Karpas-422 (cell line): ENCODE results near the gene KMT5C. TPM values are rescaled to one million over a fixed set of nuclear protein-coding genes. Genes with fewer than 3 reads are reported as not detected.

Experiments
- DNase-seq: peaks from one replicate; pipeline ENCODE4 v3.0.0-alpha.2; 2015
- H2AFZ ChIP-seq: fragments of 200-600 bp; sonication (generic); 2 replicates; pipeline ENCODE4 v1.6.1; 2014; ENCODE audit warnings: antibody characterized with exemption, low read length, mixed read lengths
- H3K27ac ChIP-seq: fragments of 200-600 bp; sonication (generic); 2 replicates; pipeline ENCODE4 v1.5.1; 2014; ENCODE audit warnings: mild to moderate bottlenecking, low read length, moderate library complexity
- H3K27me3 ChIP-seq: fragments of 200-600 bp; sonication (generic); 2 replicates; pipeline ENCODE4 v1.6.1; 2014; ENCODE audit warnings: low read length, mixed read lengths
- H3K36me3 ChIP-seq: fragments of 200-600 bp; sonication (generic); 2 replicates; pipeline ENCODE4 v1.6.1; 2014; ENCODE audit warnings: low read length, mixed read lengths; ENCODE audit not compliant: insufficient read depth
- H3K4me1 ChIP-seq: fragments of 200-600 bp; sonication (generic); 2 replicates; pipeline ENCODE4 v1.6.1; 2014; ENCODE audit warnings: mild to moderate bottlenecking, low read length, mixed read lengths
- H3K4me2 ChIP-seq: fragments of 200-600 bp; sonication (generic); 2 replicates; pipeline ENCODE4 v1.6.1; 2014; ENCODE audit warnings: low read length, low read depth, mild to moderate bottlenecking; ENCODE audit not compliant: poor library complexity, severe bottlenecking
- H3K4me3 ChIP-seq: fragments of 200-600 bp; sonication (generic); 2 replicates; pipeline ENCODE4 v1.5.1; 2014; ENCODE audit warnings: mild to moderate bottlenecking, antibody characterized with exemption, low read length, mixed read lengths
- H3K79me2 ChIP-seq: fragments of 200-600 bp; sonication (generic); 2 replicates; pipeline ENCODE4 v1.6.1; 2014; ENCODE audit warnings: mild to moderate bottlenecking, low read length, mixed read lengths
- H3K9ac ChIP-seq: fragments of 200-600 bp; sonication (generic); 2 replicates; pipeline ENCODE4 v1.6.0; 2014; ENCODE audit warnings: low read length
- H3K9me2 ChIP-seq: fragments of 200-600 bp; sonication (generic), shearing (Covaris generic); replicated peaks from 2 replicates; pipeline ENCODE4 v1.6.0; 2014; ENCODE audit warnings: mild to moderate bottlenecking, low read length, moderate library complexity; ENCODE audit not compliant: insufficient read depth
- H3K9me3 ChIP-seq: fragments of 300-700, 200-600 bp; sonication (generic); 2 replicates; pipeline ENCODE4 v1.6.1; 2014; ENCODE audit warnings: low read length, mixed read lengths
- H4K20me1 ChIP-seq: fragments of 200-600 bp; sonication (generic); 2 replicates; pipeline ENCODE4 v1.6.1; 2014; ENCODE audit warnings: mild to moderate bottlenecking, antibody characterized with exemption, low read length, low read depth; ENCODE audit not compliant: insufficient read depth
- total RNA-seq: library from RNA; depleted of rRNA; stranded (reverse); fragments of >200 nt; shearing (Covaris generic); gene quantifications from 2 replicates; pipeline ENCODE4 v1.2.3, GENCODE V29; 2014; ENCODE audit warnings: low replicate concordance; rRNA removed

KMT5C gene
- 10.3 and 46.1 TPM in 2 replicates for total RNA-seq

- H3K27ac ChIP-seq: peak within 1 kb of the TSS; percentile 73
- peak within 1 kb of the TSS; percentile 100 for H3K4me3 ChIP-seq
- H3K9me3 ChIP-seq: no peaks in the 10 kb centered on the region
- no peaks in the 10 kb centered on the region for H3K27me3 ChIP-seq
- H3K9ac ChIP-seq: peak within 1 kb of the TSS; percentile 100
- H4K20me1 ChIP-seq: 0 out of 2 replicates have a peak, but pooled peaks cover 13% of the 10 kb centered on the region
- peak within 1 kb of the TSS; percentile 97 for H2AFZ ChIP-seq
- peaks cover 17% of the 10 kb centered on the region for H3K79me2 ChIP-seq
- peaks cover 24% of the 10 kb centered on the region for H3K4me1 ChIP-seq
- no peaks in the 10 kb centered on the region for H3K36me3 ChIP-seq
- peak within 1 kb of the TSS; percentile 100 for H3K4me2 ChIP-seq
- H3K9me2 ChIP-seq: no peaks in the 10 kb centered on the region
- peak; percentile 100 for DNase-seq
These were observed at the start of gene KMT5C for GRCh38 chr19:55339105-55339888. KMT5C (plus strand) TSS chr19:55339876; CDS start chr19:55341937, 2,061 bp downstream.

DNA sequence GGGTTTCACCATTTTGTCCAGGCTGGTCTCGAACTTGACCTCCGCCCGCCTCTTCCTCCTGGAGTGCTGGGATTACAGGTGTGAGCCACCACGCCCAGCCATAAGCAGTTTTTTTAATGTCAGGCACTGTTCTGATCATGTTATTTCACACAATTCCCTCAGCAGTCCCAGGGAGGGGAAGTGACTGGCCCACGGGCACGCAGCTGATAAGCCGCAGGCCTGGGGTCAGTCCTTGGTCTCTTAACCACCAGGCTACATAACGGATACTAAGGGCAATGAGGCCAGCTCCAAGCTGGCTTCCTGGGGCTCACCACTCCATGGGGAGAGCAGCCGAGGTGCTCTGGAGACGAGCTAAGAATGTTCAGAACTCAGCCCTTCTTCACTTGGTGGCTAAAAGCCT, 42.4 kb upstream of the KMT5C start:
- Histone ChIP-seq H3K9ac (no peak overlapping the region), H3K4me3 (no peak overlapping the region), H3K27ac (no peak overlapping the region), H3K79me2 (no peaks in the 10 kb centered on the region), H4K20me1 (no peaks in the 10 kb centered on the region), H3K9me2 (no peaks in the 10 kb centered on the region), H3K4me2 (no peak overlapping the region), H3K4me1 (peaks cover 21% of the 10 kb centered on the region), H2AFZ (no peak overlapping the region), H3K9me3 (no peaks in the 10 kb centered on the region), H3K27me3 (no peaks in the 10 kb centered on the region), H3K36me3 (no peaks in the 10 kb centered on the region)
- DNase-seq: no peak

GRCh38 chr19:55299991-55300390, 39.7 kb upstream of the KMT5C start:
- H3K4me3 ChIP-seq: no peak overlapping the region
- H3K4me2 ChIP-seq: no peak overlapping the region

GRCh38 chr19:55300886-55301458, 38.7 kb upstream of the KMT5C start:
- Histone ChIP-seq H3K36me3 (no peaks in the 10 kb centered on the region), H3K9me3 (no peaks in the 10 kb centered on the region), H3K79me2 (no peaks in the 10 kb centered on the region), H3K9ac (peak overlapping the region; percentile 72; the same call in 1 of the 2 replicates), H3K4me1 (peaks cover 27% of the 10 kb centered on the region), H4K20me1 (no peaks in the 10 kb centered on the region), H3K27me3 (no peaks in the 10 kb centered on the region), H3K4me3 (peak overlapping the region; percentile 68; the same call in 1 of the 2 replicates), H3K9me2 (no peaks in the 10 kb centered on the region), H2AFZ (peak overlapping the region; percentile 84; the same call in 1 of the 2 replicates), H3K27ac (no peak overlapping the region), H3K4me2 (peak overlapping the region; percentile 70)
- DNase-seq: no peak

More at GRCh38 chr19:55299991-55300390, 39.7 kb upstream of the KMT5C start:
- no peak overlapping the region for H3K9ac ChIP-seq
- no peaks in the 10 kb centered on the region for H3K9me2 ChIP-seq
- H3K4me1 ChIP-seq: peaks cover 27% of the 10 kb centered on the region
- H3K9me3 ChIP-seq: no peaks in the 10 kb centered on the region
- no peaks in the 10 kb centered on the region for H3K79me2 ChIP-seq
- no peak for DNase-seq
- H2AFZ ChIP-seq: no peak overlapping the region
- no peaks in the 10 kb centered on the region for H4K20me1 ChIP-seq
- H3K36me3 ChIP-seq: no peaks in the 10 kb centered on the region
- no peak overlapping the region for H3K27ac ChIP-seq
- no peaks in the 10 kb centered on the region for H3K27me3 ChIP-seq

- Histone ChIP-seq H3K4me1 (peaks cover 27% of the 10 kb centered on the region), H3K79me2 (no peaks in the 10 kb centered on the region), H3K9ac (peak overlapping the region; percentile 72), H3K4me3 (peak overlapping the region; percentile 68), H3K36me3 (no peaks in the 10 kb centered on the region), H4K20me1 (no peaks in the 10 kb centered on the region), H3K4me2 (peak overlapping the region; percentile 70), H3K27me3 (no peaks in the 10 kb centered on the region), H2AFZ (peak overlapping the region; percentile 85), H3K9me2 (no peaks in the 10 kb centered on the region), H3K9me3 (no peaks in the 10 kb centered on the region), H3K27ac (peak overlapping the region; percentile 3; the same call in 1 of the 2 replicates)
- peak; percentile 98 for DNase-seq
These were observed 38.0 kb upstream of the KMT5C start for GRCh38 chr19:55301459-55302317.

GRCh38 chr19:55302318-55302703, 37.4 kb upstream of the KMT5C start:
- Histone ChIP-seq H3K9ac (peak overlapping the region; percentile 72), H3K4me2 (peak overlapping the region; percentile 70), H3K9me2 (no peaks in the 10 kb centered on the region), H4K20me1 (no peaks in the 10 kb centered on the region), H3K9me3 (no peaks in the 10 kb centered on the region), H3K4me1 (peaks cover 27% of the 10 kb centered on the region), H3K36me3 (no peaks in the 10 kb centered on the region), H3K79me2 (no peaks in the 10 kb centered on the region), H3K27me3 (no peaks in the 10 kb centered on the region), H3K27ac (peak overlapping the region; percentile 3; the same call in 1 of the 2 replicates), H3K4me3 (peak overlapping the region; percentile 68), H2AFZ (peak overlapping the region; percentile 85)
- no peak for DNase-seq

GRCh38 chr19:55303477-55303876, 36.2 kb upstream of the KMT5C start:
- no peaks in the 10 kb centered on the region for H4K20me1 ChIP-seq
- H3K27me3 ChIP-seq: no peaks in the 10 kb centered on the region
- H3K9me2 ChIP-seq: no peaks in the 10 kb centered on the region
- no peak overlapping the region for H2AFZ ChIP-seq
- H3K9me3 ChIP-seq: no peaks in the 10 kb centered on the region
- no peak for DNase-seq
- H3K27ac ChIP-seq: no peak overlapping the region
- H3K79me2 ChIP-seq: no peaks in the 10 kb centered on the region
- H3K36me3 ChIP-seq: no peaks in the 10 kb centered on the region
- peaks cover 26% of the 10 kb centered on the region for H3K4me1 ChIP-seq
- no peak overlapping the region for H3K4me3 ChIP-seq
- no peak overlapping the region for H3K9ac ChIP-seq
- no peak overlapping the region for H3K4me2 ChIP-seq
